AG10803 (cell line): ENCODE results near the gene PZP.

Source experiments
- DNase-seq: peaks from one replicate; pipeline ENCODE4 v3.0.0; 2010; ENCODE audit warnings: low read depth
- H3K4me3 ChIP-seq: 2 replicates; pipeline ENCODE4 v1.5.1; 2011; ENCODE audit warnings: mild to moderate bottlenecking, low read length, control low read depth
- TF ChIP-seq, protein P1 (sequence below): conservative IDR thresholded peaks from 2 replicates; pipeline ENCODE4 v1.5.1; 2011; ENCODE audit warnings: mild to moderate bottlenecking, low read length, control low read depth, inconsistent platforms

PZP gene

GRCh38 chr12:9114946-9115345 is 93.2 kb downstream of the PZP start:
- TF ChIP-seq, protein P1, sequence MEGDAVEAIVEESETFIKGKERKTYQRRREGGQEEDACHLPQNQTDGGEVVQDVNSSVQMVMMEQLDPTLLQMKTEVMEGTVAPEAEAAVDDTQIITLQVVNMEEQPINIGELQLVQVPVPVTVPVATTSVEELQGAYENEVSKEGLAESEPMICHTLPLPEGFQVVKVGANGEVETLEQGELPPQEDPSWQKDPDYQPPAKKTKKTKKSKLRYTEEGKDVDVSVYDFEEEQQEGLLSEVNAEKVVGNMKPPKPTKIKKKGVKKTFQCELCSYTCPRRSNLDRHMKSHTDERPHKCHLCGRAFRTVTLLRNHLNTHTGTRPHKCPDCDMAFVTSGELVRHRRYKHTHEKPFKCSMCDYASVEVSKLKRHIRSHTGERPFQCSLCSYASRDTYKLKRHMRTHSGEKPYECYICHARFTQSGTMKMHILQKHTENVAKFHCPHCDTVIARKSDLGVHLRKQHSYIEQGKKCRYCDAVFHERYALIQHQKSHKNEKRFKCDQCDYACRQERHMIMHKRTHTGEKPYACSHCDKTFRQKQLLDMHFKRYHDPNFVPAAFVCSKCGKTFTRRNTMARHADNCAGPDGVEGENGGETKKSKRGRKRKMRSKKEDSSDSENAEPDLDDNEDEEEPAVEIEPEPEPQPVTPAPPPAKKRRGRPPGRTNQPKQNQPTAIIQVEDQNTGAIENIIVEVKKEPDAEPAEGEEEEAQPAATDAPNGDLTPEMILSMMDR: no peak
- no peak overlapping the region for H3K4me3 ChIP-seq
- no peak for DNase-seq

- no peak overlapping the region for H3K4me3 ChIP-seq
- TF ChIP-seq, protein P1: no peak
- DNase-seq: no peak
These were observed 94.2 kb downstream of the PZP start for GRCh38 chr12:9113987-9114309.

GRCh38 chr12:9113296-9113986 is 94.8 kb downstream of the PZP start:
- no peak for DNase-seq
- TF ChIP-seq, protein P1: no peak

GRCh38 chr12:9112076-9112853 is 95.9 kb downstream of the PZP start:
- H3K4me3 ChIP-seq: no peak overlapping the region
- DNase-seq: no peak
- TF ChIP-seq, protein P1: no peak

More at GRCh38 chr12:9113296-9113986, 94.8 kb downstream of the PZP start:
- no peak overlapping the region for H3K4me3 ChIP-seq

GRCh38 chr12:9111525-9111924 is 96.7 kb downstream of the PZP start:
- no peak for DNase-seq
- H3K4me3 ChIP-seq: no peak overlapping the region
- TF ChIP-seq, protein P1: no peak

- DNase-seq: no peak
- TF ChIP-seq, protein P1: no peak
- H3K4me3 ChIP-seq: no peak overlapping the region
These were observed 98.3 kb downstream of the PZP start for GRCh38 chr12:9109737-9110491.
